Fibroblast of pulmonary artery (primary cell): ENCODE measurements around the gene RNF125.
"Not testable (repeated sequence)": the region's sequence is repeated elsewhere in the genome, so short reads cannot be mapped to it uniquely, and the experiment has no call there.

Experiments used
- DNase-seq: peaks from one replicate; pipeline ENCODE4 v3.0.0-alpha.2; 2010; ENCODE audit warnings: low read depth
- H3K4me3 ChIP-seq: replicated peaks from 2 replicates; pipeline ENCODE4 v1.5.1; 2011; ENCODE audit warnings: low read depth, mild to moderate bottlenecking, control low read depth, low read length, moderate library complexity
- TF ChIP-seq, protein P1 (sequence below): IDR thresholded peaks from 2 replicates; pipeline ENCODE4 v1.5.1; 2011; ENCODE audit warnings: mild to moderate bottlenecking, control low read depth, low read length, inconsistent platforms; ENCODE audit errors: missing control alignments

The RNF125 gene

DNA sequence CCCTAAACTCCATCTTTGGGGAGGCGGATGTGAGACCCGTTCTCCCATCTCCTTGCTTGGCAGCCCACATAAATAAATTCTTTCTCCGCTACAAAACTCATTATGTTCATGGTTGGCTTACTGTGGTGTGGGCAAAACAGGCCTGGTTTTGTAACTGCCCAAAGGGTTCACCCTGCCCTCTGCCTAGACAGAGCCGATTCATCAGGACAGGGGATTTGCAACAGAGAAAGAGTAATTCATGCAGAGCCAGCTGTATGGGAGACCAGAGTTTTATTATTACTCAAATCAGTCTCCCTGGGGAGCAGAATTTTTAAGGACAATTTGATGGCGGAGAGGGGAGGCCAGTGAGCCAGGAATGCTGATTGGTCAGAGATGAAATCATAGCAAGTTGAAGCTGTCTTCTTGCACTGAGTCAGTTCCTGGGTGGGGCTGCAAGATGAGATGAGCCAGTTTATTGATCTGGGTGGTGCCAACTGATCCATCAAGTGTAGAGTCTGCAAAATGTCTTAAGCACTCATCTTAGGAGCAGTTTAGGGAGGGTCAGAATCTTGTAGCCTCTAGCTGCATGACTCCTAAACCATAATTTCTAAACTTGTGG is 8.4 kb upstream of the RNF125 start:
- no peak for DNase-seq
- no peak overlapping the region for H3K4me3 ChIP-seq
- TF ChIP-seq, protein P1, sequence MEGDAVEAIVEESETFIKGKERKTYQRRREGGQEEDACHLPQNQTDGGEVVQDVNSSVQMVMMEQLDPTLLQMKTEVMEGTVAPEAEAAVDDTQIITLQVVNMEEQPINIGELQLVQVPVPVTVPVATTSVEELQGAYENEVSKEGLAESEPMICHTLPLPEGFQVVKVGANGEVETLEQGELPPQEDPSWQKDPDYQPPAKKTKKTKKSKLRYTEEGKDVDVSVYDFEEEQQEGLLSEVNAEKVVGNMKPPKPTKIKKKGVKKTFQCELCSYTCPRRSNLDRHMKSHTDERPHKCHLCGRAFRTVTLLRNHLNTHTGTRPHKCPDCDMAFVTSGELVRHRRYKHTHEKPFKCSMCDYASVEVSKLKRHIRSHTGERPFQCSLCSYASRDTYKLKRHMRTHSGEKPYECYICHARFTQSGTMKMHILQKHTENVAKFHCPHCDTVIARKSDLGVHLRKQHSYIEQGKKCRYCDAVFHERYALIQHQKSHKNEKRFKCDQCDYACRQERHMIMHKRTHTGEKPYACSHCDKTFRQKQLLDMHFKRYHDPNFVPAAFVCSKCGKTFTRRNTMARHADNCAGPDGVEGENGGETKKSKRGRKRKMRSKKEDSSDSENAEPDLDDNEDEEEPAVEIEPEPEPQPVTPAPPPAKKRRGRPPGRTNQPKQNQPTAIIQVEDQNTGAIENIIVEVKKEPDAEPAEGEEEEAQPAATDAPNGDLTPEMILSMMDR = no peak

DNA sequence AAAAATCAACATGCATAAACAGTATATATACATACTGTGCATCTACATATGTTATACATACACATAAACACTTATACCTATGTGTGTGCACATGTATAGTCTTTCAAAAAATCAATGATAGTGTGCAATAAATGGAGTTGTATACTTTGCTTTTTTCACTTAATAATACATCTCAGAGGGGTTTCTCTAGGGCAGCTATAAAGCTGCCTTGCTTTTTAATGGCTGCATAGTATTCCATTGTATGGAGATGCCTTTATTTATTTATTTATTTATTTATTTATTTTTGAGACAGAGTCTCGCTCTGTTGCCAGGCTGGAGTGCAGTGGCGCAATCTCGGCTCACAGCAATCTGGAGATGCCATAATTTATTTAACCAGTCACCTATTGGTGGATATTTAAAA is 7.4 kb upstream of the RNF125 start:
- TF ChIP-seq, protein P1 = no peak

DNA sequence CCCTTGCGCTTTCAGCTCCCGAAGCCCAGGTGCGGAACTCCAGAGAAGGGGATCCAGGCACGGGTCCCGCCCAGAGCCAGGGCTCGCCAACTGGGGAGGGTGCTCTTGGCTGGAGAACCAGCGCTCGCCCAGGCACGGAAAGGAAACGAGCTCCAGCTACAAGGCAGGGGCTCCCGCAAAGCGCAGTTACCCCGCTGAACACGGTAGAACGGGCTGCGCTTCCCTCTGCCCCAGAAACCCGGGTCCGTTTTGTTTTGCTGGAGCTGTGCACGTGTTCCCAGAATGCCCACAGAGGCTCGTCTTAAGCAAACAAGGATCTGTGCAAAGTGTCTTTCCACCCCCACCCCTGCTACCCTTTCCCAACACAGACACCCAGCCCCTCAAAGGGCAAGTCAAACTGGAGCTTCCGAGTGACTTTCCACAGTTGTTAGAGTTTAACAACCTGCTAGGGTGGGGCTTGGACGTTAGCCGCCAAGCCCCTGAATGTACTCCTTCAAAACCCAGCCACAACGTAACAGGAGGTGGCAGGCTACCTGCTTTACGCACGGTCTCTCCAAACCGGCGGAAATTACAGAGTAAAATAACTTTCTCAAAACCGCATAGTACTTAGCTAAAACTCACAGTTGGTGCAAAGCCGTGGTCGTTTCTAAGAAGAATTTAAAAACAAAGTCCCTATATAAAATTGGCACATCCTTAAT is 775 bp downstream of the RNF125 start:
- peak overlapping the region; percentile 59 for H3K4me3 ChIP-seq
- peak; percentile 21 for DNase-seq
- TF ChIP-seq, protein P1 = no peak

More for the DNA sequence above, 7.4 kb upstream of the RNF125 start:
- no peak overlapping the region for H3K4me3 ChIP-seq
- no peak for DNase-seq

DNA sequence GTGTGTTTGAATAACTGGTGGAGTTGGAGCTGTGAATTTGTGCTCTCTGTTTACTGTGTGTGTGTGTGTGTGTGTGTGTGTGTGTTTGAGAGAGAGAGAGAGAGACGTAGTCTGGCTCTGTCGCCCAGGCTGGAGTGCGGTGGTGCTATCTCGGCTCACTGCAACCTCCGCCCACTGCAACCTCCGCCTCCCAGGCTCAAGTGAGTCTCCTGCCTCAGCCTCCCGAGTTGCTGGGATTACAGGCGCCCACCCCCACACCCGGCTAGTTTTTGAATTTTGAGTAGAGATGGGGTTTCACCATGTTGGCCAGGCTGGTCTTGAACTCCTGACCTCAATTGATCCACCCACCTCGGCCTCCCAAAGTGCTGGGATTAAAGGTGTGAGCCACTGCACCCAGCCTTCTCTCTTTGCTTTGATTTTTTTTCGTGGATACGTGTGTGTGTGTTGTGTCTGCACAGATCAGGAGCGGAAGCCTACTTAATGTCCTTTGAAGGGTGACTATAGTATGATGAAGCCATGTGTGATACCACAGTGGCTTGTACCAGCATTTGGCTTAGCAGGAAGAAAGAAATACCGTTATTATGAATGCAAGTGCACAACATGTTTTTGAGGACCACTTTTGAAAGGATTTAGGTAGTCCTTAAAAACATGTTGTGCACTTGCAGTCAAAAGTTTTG is 1.5 kb downstream of the RNF125 start:
- not testable (repeated sequence) for DNase-seq, H3K4me3 ChIP-seq

DNA sequence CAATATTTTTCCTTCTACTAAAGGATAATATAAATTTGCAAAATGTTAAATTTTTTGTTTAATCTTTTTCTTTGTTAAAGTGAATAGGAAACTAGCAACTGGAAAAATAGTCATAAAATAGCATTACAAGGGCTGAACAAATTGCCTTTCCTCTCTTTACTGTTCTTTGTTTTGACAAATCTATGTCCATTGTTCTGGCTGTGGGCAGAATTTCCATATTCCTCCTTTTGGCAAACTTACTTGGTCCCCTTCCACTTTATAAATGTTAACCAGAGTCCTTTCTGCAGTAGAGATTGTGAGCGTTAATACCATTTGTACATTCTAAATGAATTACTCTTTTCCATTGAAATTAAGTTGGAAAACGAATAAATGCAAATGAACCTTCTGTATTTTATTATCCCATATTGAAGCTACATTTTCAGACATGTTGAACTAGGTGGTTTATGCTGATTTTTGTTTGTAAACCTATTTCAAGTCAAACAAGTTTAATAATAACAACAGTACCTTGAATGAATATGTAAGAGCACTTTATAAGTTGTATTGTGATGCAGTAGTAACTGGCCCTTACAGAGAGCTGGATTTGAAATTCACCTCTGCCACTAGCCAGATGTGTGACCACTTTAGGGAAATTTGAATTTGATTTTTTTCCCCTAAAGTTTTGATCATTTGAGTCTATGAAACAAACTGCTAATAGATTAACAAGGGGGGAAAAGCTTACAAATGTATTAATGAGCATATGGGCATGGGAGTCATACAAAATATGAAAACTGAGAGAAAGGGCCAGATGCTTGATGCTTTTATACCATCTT is 3.3 kb downstream of the RNF125 start:
- H3K4me3 ChIP-seq = no peak overlapping the region
- no peak for DNase-seq
- TF ChIP-seq, protein P1 = no peak

DNA sequence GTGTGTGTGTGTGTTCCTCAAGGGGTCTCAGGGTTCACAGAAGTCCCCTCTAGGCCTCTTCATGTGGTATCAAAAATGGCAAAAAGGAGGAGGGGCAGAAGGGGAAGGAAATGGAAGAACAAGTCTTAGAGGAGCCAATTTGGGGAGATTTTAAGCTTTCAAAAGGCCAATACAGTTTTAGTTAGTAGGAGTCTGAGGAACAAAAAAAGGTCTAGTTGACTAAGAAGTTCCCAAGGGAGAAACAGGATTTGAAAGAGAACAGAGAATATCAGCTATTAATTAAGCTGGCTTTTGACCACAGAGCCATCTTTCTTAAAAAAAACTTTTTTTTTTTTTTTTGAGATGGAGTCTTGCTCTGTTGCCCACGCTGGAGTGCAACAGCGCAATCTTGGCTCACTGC is 7.1 kb downstream of the RNF125 start:
- no peak overlapping the region for H3K4me3 ChIP-seq
- DNase-seq = no peak
- TF ChIP-seq, protein P1 = no peak
